ENCODE results near the gene DAGLB.
A peak's percentile ranks its signal among the peaks of the same experiment; 100 is the strongest.

Gene DAGLB

GRCh38 chr7:6447581-6448199 is at the start of gene DAGLB:
TSS of gene DAGLB (minus strand) at chr7:6447954. CDS start at chr7:6447842, 112 bp downstream.
- TF ChIP-seq CTCF (IDR thresholded peaks at IDR 0.05; ENCODE audit: low read depth, low read length) = no peak
- DNase-seq (ENCODE audit: extremely low read depth, low read depth) = peak; percentile 79

- no peak for DNase-seq (ENCODE audit: extremely low read depth, low read depth)
- TF ChIP-seq CTCF (IDR thresholded peaks at IDR 0.05; ENCODE audit: low read depth, low read length) = no peak
These were observed 49.8 kb upstream of the DAGLB start for GRCh38 chr7:6497637-6497905.

- DNase-seq (ENCODE audit: extremely low read depth, low read depth) = no peak
- no peak for TF ChIP-seq CTCF (IDR thresholded peaks at IDR 0.05; ENCODE audit: low read depth, low read length)
These were observed 49.3 kb upstream of the DAGLB start for GRCh38 chr7:6496842-6497636.

- DNase-seq (ENCODE audit: extremely low read depth, low read depth) = no peak
- TF ChIP-seq CTCF (IDR thresholded peaks at IDR 0.05; ENCODE audit: low read depth, low read length) = no peak
These were observed 48.0 kb upstream of the DAGLB start for GRCh38 chr7:6495597-6496262.

GRCh38 chr7:6494365-6494764 is 46.6 kb upstream of the DAGLB start:
- no peak for TF ChIP-seq CTCF (IDR thresholded peaks at IDR 0.05; ENCODE audit: low read depth, low read length)
- DNase-seq (ENCODE audit: extremely low read depth, low read depth) = no peak

- DNase-seq (ENCODE audit: extremely low read depth, low read depth) = no peak
- TF ChIP-seq CTCF (IDR thresholded peaks at IDR 0.05; ENCODE audit: low read depth, low read length) = no peak
These were observed 43.4 kb upstream of the DAGLB start for GRCh38 chr7:6491194-6491593.

- no peak for DNase-seq (ENCODE audit: extremely low read depth, low read depth)
- TF ChIP-seq CTCF (IDR thresholded peaks at IDR 0.05; ENCODE audit: low read depth, low read length) = no peak
These were observed 41.9 kb upstream of the DAGLB start for GRCh38 chr7:6489612-6490011.
